ENCODE results near the gene POC1A. TPM values are rescaled to one million over a fixed set of nuclear protein-coding genes. Genes with fewer than 3 reads are reported as not detected.
A peak's percentile ranks its signal among the peaks of the same experiment; 100 is the strongest.

Gene POC1A
- total RNA-seq, 1 experiment from 2014 or later: 27.1 TPM

DNA sequence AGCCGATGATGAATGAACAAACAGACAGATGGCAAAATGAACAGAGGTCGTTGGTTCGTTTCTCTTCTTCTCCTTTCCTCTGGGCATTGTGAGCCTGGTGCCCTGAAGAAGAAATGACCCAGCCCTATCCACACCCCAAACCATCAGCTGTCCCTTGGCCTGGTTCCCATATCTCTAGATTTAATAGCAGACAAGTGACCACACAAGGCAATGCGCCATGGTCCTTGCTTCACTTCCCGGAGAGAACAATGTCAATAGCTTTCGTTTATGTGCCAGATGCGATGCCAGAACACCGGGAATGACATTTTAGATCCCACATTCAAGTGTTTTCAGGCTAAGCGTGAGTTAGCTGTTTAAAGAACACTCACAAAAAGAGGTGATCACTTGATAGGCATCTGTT lies 17.7 kb downstream of the POC1A start:
- Histone ChIP-seq H3K4me1 (no peaks in the 10 kb centered on the region), H3K36me3 (peaks cover 11% of the 10 kb centered on the region), H3K27me3 (no peaks in the 10 kb centered on the region), H3K9me3 (replicated peaks) (no peaks in the 10 kb centered on the region), H3K4me3 (no peak overlapping the region), H3K27ac (no peak overlapping the region)
- no peak for DNase-seq

GRCh38 chr3:52135332-52135731 lies 18.9 kb downstream of the POC1A start:
- H3K27ac ChIP-seq: no peak overlapping the region
- DNase-seq: no peak
- H3K9me3 ChIP-seq (replicated peaks): no peaks in the 10 kb centered on the region
- no peak overlapping the region for H3K4me3 ChIP-seq
- H3K36me3 ChIP-seq: peaks cover 4% of the 10 kb centered on the region
- H3K4me1 ChIP-seq: no peaks in the 10 kb centered on the region
- H3K27me3 ChIP-seq: no peaks in the 10 kb centered on the region

- no peaks in the 10 kb centered on the region for H3K9me3 ChIP-seq (replicated peaks)
- no peaks in the 10 kb centered on the region for H3K27me3 ChIP-seq
- DNase-seq: peak; percentile 22 to 33
- no peak overlapping the region for H3K4me3 ChIP-seq
- no peaks in the 10 kb centered on the region for H3K4me1 ChIP-seq
- peaks cover 3% of the 10 kb centered on the region for H3K36me3 ChIP-seq
- H3K27ac ChIP-seq: no peak overlapping the region
Measured at GRCh38 chr3:52134761-52135160, 19.5 kb downstream of the POC1A start.

DNA sequence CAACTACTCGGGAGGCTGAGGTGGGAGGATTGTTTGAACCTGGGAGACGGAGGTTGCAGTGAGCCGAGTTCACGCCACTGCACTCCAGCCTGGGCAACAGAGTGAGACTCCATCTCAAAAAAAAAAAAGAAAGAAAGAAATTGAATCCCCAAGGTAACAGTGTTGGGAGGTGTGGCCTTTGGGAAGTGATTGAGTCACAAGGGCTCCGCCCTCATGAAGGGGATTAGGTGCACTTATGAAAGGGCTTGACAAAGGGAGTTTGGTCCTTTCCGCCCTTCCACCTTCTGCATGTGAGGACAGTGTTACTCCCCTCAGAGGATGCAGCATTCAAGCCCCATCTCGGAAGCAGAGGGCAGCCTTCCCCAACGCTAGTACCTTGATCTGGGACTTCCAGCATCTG lies 21.3 kb downstream of the POC1A start:
- DNase-seq: no peak
- Histone ChIP-seq H3K36me3 (peaks cover 2% of the 10 kb centered on the region), H3K4me3 (no peak overlapping the region), H3K9me3 (replicated peaks) (no peaks in the 10 kb centered on the region), H3K27ac (no peak overlapping the region), H3K27me3 (no peaks in the 10 kb centered on the region), H3K4me1 (no peaks in the 10 kb centered on the region)

DNA sequence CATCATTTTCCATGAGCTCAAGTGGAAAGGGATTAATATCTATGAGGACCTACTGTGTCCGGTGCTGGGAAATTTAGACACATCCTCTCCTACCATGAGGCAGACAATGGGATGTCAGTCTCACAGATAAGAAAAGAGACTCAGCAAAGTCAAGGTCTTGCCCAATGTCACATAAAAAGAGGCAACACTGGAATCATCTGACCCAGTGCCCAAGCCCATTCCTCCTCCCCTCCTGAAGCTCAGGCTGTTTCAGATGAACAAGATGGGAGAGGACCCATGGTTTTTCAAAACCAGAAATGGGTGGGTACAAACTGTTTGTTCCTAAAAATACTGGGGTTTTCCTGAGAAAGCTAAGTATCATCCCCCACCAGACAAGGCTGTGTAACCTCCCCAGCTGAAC lies 22.2 kb downstream of the POC1A start:
- no peak for DNase-seq
- no peaks in the 10 kb centered on the region for H3K4me1 ChIP-seq
- no peak overlapping the region for H3K27ac ChIP-seq
- peaks cover under 1% of the 10 kb centered on the region for H3K36me3 ChIP-seq
- H3K9me3 ChIP-seq (replicated peaks): no peaks in the 10 kb centered on the region
- no peak overlapping the region for H3K4me3 ChIP-seq
- H3K27me3 ChIP-seq: no peaks in the 10 kb centered on the region

DNA sequence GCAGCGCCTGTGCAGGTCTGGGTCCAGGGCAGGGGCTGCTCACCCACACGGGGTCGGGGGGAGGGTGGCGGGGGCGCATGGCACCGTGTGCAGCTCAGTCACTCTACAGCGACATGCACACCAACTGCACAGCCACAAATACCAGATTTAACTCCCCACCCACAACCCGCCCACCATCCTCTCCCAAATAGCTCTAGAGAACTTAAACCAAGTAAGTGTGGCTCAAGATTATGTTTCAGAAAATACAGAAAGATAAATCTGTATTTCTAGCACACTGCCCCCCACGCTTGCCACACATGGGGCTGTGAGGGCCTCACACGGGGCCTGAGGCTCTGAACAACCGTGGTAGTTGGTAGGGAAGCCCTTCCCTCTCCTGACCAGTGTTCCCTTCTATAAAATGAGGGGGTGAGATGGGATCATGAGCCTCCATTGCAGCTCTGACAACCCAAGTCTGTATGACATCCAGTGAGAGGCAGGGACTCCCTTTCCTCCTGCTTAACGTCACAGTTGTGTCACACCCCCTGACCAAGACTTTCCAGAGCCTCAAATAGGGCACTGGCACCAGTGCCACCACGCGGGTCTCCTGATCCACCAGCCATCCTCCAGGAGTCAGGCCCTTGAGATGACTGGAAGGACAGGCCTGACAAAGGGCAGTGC lies 23.1 kb downstream of the POC1A start:
- Histone ChIP-seq H3K36me3 (peaks cover 5% of the 10 kb centered on the region), H3K27me3 (no peaks in the 10 kb centered on the region), H3K27ac (no peak overlapping the region), H3K9me3 (replicated peaks) (no peaks in the 10 kb centered on the region), H3K4me3 (no peak overlapping the region), H3K4me1 (no peaks in the 10 kb centered on the region)
- no peak for DNase-seq

GRCh38 chr3:52128118-52128683 lies 26.0 kb downstream of the POC1A start:
- no peak overlapping the region for H3K27ac ChIP-seq
- H3K36me3 ChIP-seq: peaks cover 18% of the 10 kb centered on the region
- no peaks in the 10 kb centered on the region for H3K4me1 ChIP-seq
- DNase-seq: no peak
- H3K9me3 ChIP-seq (replicated peaks): no peaks in the 10 kb centered on the region
- H3K27me3 ChIP-seq: no peaks in the 10 kb centered on the region
- H3K4me3 ChIP-seq: no peak overlapping the region

GRCh38 chr3:52126500-52126899 lies 27.7 kb downstream of the POC1A start:
- Histone ChIP-seq H3K27ac (no peak overlapping the region), H3K36me3 (peaks cover 31% of the 10 kb centered on the region), H3K9me3 (replicated peaks) (no peaks in the 10 kb centered on the region), H3K4me1 (no peaks in the 10 kb centered on the region), H3K27me3 (no peaks in the 10 kb centered on the region), H3K4me3 (no peak overlapping the region)
- DNase-seq: no peak

GRCh38 chr3:52126036-52126435 lies 28.2 kb downstream of the POC1A start:
- DNase-seq: no peak

GRCh38 chr3:52124766-52125165 lies 29.5 kb downstream of the POC1A start:
- Histone ChIP-seq H3K4me3 (no peak overlapping the region), H3K36me3 (peaks cover 35% of the 10 kb centered on the region), H3K4me1 (no peaks in the 10 kb centered on the region), H3K27ac (no peak overlapping the region), H3K9me3 (replicated peaks) (no peaks in the 10 kb centered on the region), H3K27me3 (no peaks in the 10 kb centered on the region)
- no peak for DNase-seq

More at GRCh38 chr3:52126036-52126435, 28.2 kb downstream of the POC1A start:
- Histone ChIP-seq H3K36me3 (peaks cover 32% of the 10 kb centered on the region), H3K4me3 (no peak overlapping the region), H3K4me1 (no peaks in the 10 kb centered on the region), H3K9me3 (replicated peaks) (no peaks in the 10 kb centered on the region), H3K27ac (no peak overlapping the region), H3K27me3 (no peaks in the 10 kb centered on the region)

GRCh38 chr3:52124126-52124525 lies 30.1 kb downstream of the POC1A start:
- DNase-seq: no peak
- H3K36me3 ChIP-seq: peaks cover 40% of the 10 kb centered on the region
- no peaks in the 10 kb centered on the region for H3K9me3 ChIP-seq (replicated peaks)
- H3K4me3 ChIP-seq: no peak overlapping the region
- H3K27ac ChIP-seq: no peak overlapping the region
- no peaks in the 10 kb centered on the region for H3K4me1 ChIP-seq
- no peaks in the 10 kb centered on the region for H3K27me3 ChIP-seq

- peak; percentile 56 to 75 for DNase-seq
- Histone ChIP-seq H3K4me1 (no peaks in the 10 kb centered on the region), H3K27me3 (no peaks in the 10 kb centered on the region), H3K27ac (no peak overlapping the region), H3K9me3 (replicated peaks) (no peaks in the 10 kb centered on the region), H3K4me3 (no peak overlapping the region), H3K36me3 (peaks cover 40% of the 10 kb centered on the region)
Measured at GRCh38 chr3:52123106-52123725, 31.0 kb downstream of the POC1A start.

GRCh38 chr3:52122491-52122890 lies 31.7 kb downstream of the POC1A start:
- Histone ChIP-seq H3K9me3 (replicated peaks) (no peaks in the 10 kb centered on the region), H3K27ac (no peak overlapping the region), H3K27me3 (no peaks in the 10 kb centered on the region), H3K4me1 (no peaks in the 10 kb centered on the region), H3K4me3 (no peak overlapping the region), H3K36me3 (peaks cover 40% of the 10 kb centered on the region)
- DNase-seq: no peak

GRCh38 chr3:52121813-52122212 lies 32.4 kb downstream of the POC1A start:
- no peak for DNase-seq
- H3K4me3 ChIP-seq: no peak overlapping the region
- H3K27me3 ChIP-seq: no peaks in the 10 kb centered on the region
- no peaks in the 10 kb centered on the region for H3K9me3 ChIP-seq (replicated peaks)
- H3K4me1 ChIP-seq: no peaks in the 10 kb centered on the region
- no peak overlapping the region for H3K27ac ChIP-seq
- peaks cover 37% of the 10 kb centered on the region for H3K36me3 ChIP-seq

DNA sequence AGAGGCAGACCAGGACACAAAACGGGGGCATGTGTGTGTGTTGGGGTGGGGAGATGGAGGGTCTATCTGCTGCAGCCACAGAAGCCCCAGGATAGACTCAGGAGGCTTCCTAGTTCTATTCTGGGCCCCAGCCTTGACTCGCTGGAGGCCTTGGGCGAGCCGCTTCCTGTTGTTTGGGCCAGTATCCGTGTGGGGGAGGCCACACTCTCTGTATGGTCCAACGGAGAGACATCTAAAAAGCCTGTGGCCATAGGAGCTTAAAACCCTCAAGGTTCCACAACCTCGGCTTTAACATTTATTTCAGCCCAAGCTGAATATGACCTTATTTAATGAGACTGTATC lies 32.8 kb downstream of the POC1A start:
- no peak for DNase-seq
- Histone ChIP-seq H3K27me3 (no peaks in the 10 kb centered on the region), H3K9me3 (replicated peaks) (no peaks in the 10 kb centered on the region), H3K4me1 (no peaks in the 10 kb centered on the region), H3K4me3 (no peak overlapping the region), H3K27ac (no peak overlapping the region), H3K36me3 (peaks cover 36% of the 10 kb centered on the region)

Data from SJCRH30 (cell line).